GM19455 (cell line): Measurements from ENCODE around the gene EFCAB14.
"Not testable (repeated sequence)": the region's sequence is repeated elsewhere in the genome, so short reads cannot be mapped to it uniquely, and the experiment has no call there.

Experiments used
- ATAC-seq: cut with Tn5 transposase; IDR thresholded peaks from one replicate; pipeline ENCODE4 v1.9.1; 2021; ENCODE audit not compliant: unreplicated experiment

EFCAB14 gene

GRCh38 chr1:46723901-46724300, 5.0 kb upstream of the EFCAB14 start:
- no peak for ATAC-seq

- ATAC-seq: no peak
Observed at GRCh38 chr1:46721686-46722205, 2.8 kb upstream of the EFCAB14 start.

GRCh38 chr1:46721204-46721603, 2.3 kb upstream of the EFCAB14 start:
- ATAC-seq: no peak

- not testable (repeated sequence) for ATAC-seq
Observed at GRCh38 chr1:46720319-46720718, 1.4 kb upstream of the EFCAB14 start.

GRCh38 chr1:46719689-46720088, 775 bp upstream of the EFCAB14 start:
- no peak for ATAC-seq

- no peak for ATAC-seq
Observed at GRCh38 chr1:46718340-46718726, 581 bp downstream of the EFCAB14 start.

GRCh38 chr1:46717654-46718053, 1.3 kb downstream of the EFCAB14 start:
- no peak for ATAC-seq

- no peak for ATAC-seq
Observed at GRCh38 chr1:46714976-46715375, 3.9 kb downstream of the EFCAB14 start.

GRCh38 chr1:46708121-46708520, 10.8 kb downstream of the EFCAB14 start:
- no peak for ATAC-seq

GRCh38 chr1:46705408-46705807, 13.5 kb downstream of the EFCAB14 start:
- ATAC-seq: no peak

GRCh38 chr1:46703927-46704641, 14.8 kb downstream of the EFCAB14 start:
- no peak for ATAC-seq

- no peak for ATAC-seq
Observed at GRCh38 chr1:46699666-46700065, 19.2 kb downstream of the EFCAB14 start.

GRCh38 chr1:46697053-46697452, 21.9 kb downstream of the EFCAB14 start:
- ATAC-seq: no peak

GRCh38 chr1:46694676-46695075, 24.2 kb downstream of the EFCAB14 start:
- ATAC-seq: not testable (repeated sequence)

- no peak for ATAC-seq
Observed at GRCh38 chr1:46692811-46693770, 25.8 kb downstream of the EFCAB14 start.

GRCh38 chr1:46691997-46692790, 26.7 kb downstream of the EFCAB14 start:
- ATAC-seq: no peak

- ATAC-seq: no peak
Observed at GRCh38 chr1:46690931-46691421, 27.9 kb downstream of the EFCAB14 start.

- no peak for ATAC-seq
Observed at GRCh38 chr1:46689897-46690296, 29.0 kb downstream of the EFCAB14 start.

GRCh38 chr1:46689356-46689755, 29.6 kb downstream of the EFCAB14 start:
- no peak for ATAC-seq

GRCh38 chr1:46687921-46688509, 30.9 kb downstream of the EFCAB14 start:
- no peak for ATAC-seq
